HEK293 (cell line): Measurements from ENCODE around the gene SLC10A1.

Experiments
- CTCF ChIA-PET: fragments of 350-600 bp; formaldehyde crosslinking; extraction: SDS; loops from one replicate; lab custom pipeline; 2021; ENCODE audit warnings: antibody characterized with exemption; lab: Yijun Ruan, JAX
- POLR2A ChIA-PET: fragments of 300-600 bp; formaldehyde crosslinking; extraction: SDS; loops from one replicate; lab custom pipeline; 2020; ENCODE audit warnings: antibody characterized with exemption, inconsistent platforms; lab: Yijun Ruan, JAX
- H3K27ac ChIP-seq: fragments of 200-500 bp; sonication (Bioruptor generic); 2 replicates; pipeline ENCODE4 v1.5.1; 2014; ENCODE audit warnings: low read depth, low read length, control low read depth, inconsistent platforms; ENCODE audit errors: extremely low read depth
- H3K36me3 ChIP-seq, 2 experiments: fragments of 200-500 bp in 1 of 2; sonication (Bioruptor generic) in 1 of 2; 1 replicate in 1 of 2; 2 replicates in 1 of 2; pipeline ENCODE4 v1.5.1; 2014 to 2017; ENCODE audit warnings: inconsistent platforms in 2 of 2, low read length in 2 of 2; ENCODE audit not compliant: control insufficient read depth in 2 of 2, insufficient read depth in 1 of 2
- H3K4me1 ChIP-seq: fragments of 200-500 bp; sonication (Bioruptor generic); 2 replicates; pipeline ENCODE4 v1.5.1; 2014; ENCODE audit warnings: mild to moderate bottlenecking, low read length, inconsistent platforms; ENCODE audit not compliant: control insufficient read depth, insufficient read depth
- H3K4me3 ChIP-seq: 2 replicates; pipeline ENCODE4 v1.5.1; 2011; ENCODE audit warnings: low read depth, mild to moderate bottlenecking, control low read depth, low read length, moderate library complexity
- H3K9me3 ChIP-seq: fragments of 200-500 bp; sonication (Bioruptor generic); 2 replicates; pipeline ENCODE4 v1.5.1; 2014; ENCODE audit warnings: low read depth, low read length, inconsistent platforms; ENCODE audit not compliant: control insufficient read depth, insufficient read depth
- ATF2 ChIP-seq: fragments of 450-650 bp; formaldehyde crosslinking; IDR thresholded peaks from 2 replicates; pipeline ENCODE4 v1.5.1; 2016; ENCODE audit warnings: missing biosample characterization, missing genetic modification characterization, low read depth
- ELK4 ChIP-seq: IDR thresholded peaks from 2 replicates; pipeline ENCODE4 v1.6.1; 2011; ENCODE audit warnings: mild to moderate bottlenecking, low read depth, low read length, borderline replicate concordance
- KLF1 ChIP-seq: fragments of 450-650 bp; formaldehyde crosslinking; IDR thresholded peaks from 2 replicates; pipeline ENCODE4 v1.5.1; 2016; ENCODE audit warnings: missing biosample characterization, missing genetic modification characterization
- KLF16 ChIP-seq: fragments of 450-650 bp; formaldehyde crosslinking; IDR thresholded peaks from 2 replicates; pipeline ENCODE4 v1.5.1; 2017; ENCODE audit warnings: missing biosample characterization, missing genetic modification characterization
- KLF7 ChIP-seq: fragments of 450-650 bp; formaldehyde crosslinking; IDR thresholded peaks from 2 replicates; pipeline ENCODE4 v1.5.1; 2016; ENCODE audit warnings: missing biosample characterization, missing genetic modification characterization, borderline replicate concordance
- KLF8 ChIP-seq: fragments of 450-650 bp; formaldehyde crosslinking; IDR thresholded peaks from 2 replicates; pipeline ENCODE4 v1.5.1; 2016; ENCODE audit warnings: missing biosample characterization, missing genetic modification characterization
- OVOL3 ChIP-seq: fragments of 450-650 bp; formaldehyde crosslinking; IDR thresholded peaks from 2 replicates; pipeline ENCODE4 v1.5.1; 2016; ENCODE audit warnings: missing biosample characterization, missing genetic modification characterization
- SP2 ChIP-seq: fragments of 450-650 bp; formaldehyde crosslinking; IDR thresholded peaks from 2 replicates; pipeline ENCODE4 v1.5.1; 2016; ENCODE audit warnings: missing biosample characterization, missing genetic modification characterization
- SP3 ChIP-seq: fragments of 450-650 bp; formaldehyde crosslinking; IDR thresholded peaks from 2 replicates; pipeline ENCODE4 v1.5.1; 2016; ENCODE audit warnings: missing biosample characterization, missing genetic modification characterization
- SP7 ChIP-seq: fragments of 450-650 bp; formaldehyde crosslinking; IDR thresholded peaks from 2 replicates; pipeline ENCODE4 v1.5.1; 2016; ENCODE audit warnings: missing biosample characterization, missing genetic modification characterization
- YY2 ChIP-seq: fragments of 450-650 bp; formaldehyde crosslinking; IDR thresholded peaks from 2 replicates; pipeline ENCODE4 v1.5.1; 2016; ENCODE audit warnings: missing biosample characterization, missing genetic modification characterization
- ZBTB17 ChIP-seq: fragments of 450-650 bp; formaldehyde crosslinking; IDR thresholded peaks from 2 replicates; pipeline ENCODE4 v1.5.1; 2016; ENCODE audit warnings: missing biosample characterization, missing genetic modification characterization
- ZBTB21 ChIP-seq: fragments of 450-650 bp; formaldehyde crosslinking; IDR thresholded peaks from 2 replicates; pipeline ENCODE4 v1.5.1; 2017; ENCODE audit warnings: missing biosample characterization, missing genetic modification characterization
- ZEB2 ChIP-seq: fragments of 450-650 bp; formaldehyde crosslinking; IDR thresholded peaks from 2 replicates; pipeline ENCODE4 v1.5.1; 2016; ENCODE audit warnings: missing biosample characterization, missing genetic modification characterization
- ZFP37 ChIP-seq: fragments of 450-650 bp; formaldehyde crosslinking; IDR thresholded peaks from 2 replicates; pipeline ENCODE4 v1.5.1; 2016; ENCODE audit warnings: missing biosample characterization, missing genetic modification characterization
- ZNF133 ChIP-seq: fragments of 450-650 bp; formaldehyde crosslinking; IDR thresholded peaks from 2 replicates; pipeline ENCODE4 v1.5.1; 2016; ENCODE audit warnings: missing biosample characterization, missing genetic modification characterization
- ZNF214 ChIP-seq: fragments of 450-650 bp; formaldehyde crosslinking; IDR thresholded peaks from 2 replicates; pipeline ENCODE4 v1.5.1; 2017; ENCODE audit warnings: missing biosample characterization, mild to moderate bottlenecking, missing genetic modification characterization, borderline replicate concordance
- ZNF302 ChIP-seq: fragments of 450-650 bp; formaldehyde crosslinking; IDR thresholded peaks from 2 replicates; pipeline ENCODE4 v1.5.1; 2016; ENCODE audit warnings: missing biosample characterization, missing genetic modification characterization, low read depth
- ZNF335 ChIP-seq: fragments of 450-650 bp; formaldehyde crosslinking; conservative IDR thresholded peaks from 2 replicates; pipeline ENCODE4 v1.5.1; 2016; ENCODE audit warnings: missing biosample characterization, missing genetic modification characterization
- ZNF366 ChIP-seq: fragments of 450-650 bp; formaldehyde crosslinking; conservative IDR thresholded peaks from 2 replicates; pipeline ENCODE4 v1.5.1; 2016; ENCODE audit warnings: missing biosample characterization, missing genetic modification characterization
- ZNF423 ChIP-seq: fragments of 450-650 bp; formaldehyde crosslinking; IDR thresholded peaks from 2 replicates; pipeline ENCODE4 v1.5.1; 2016; ENCODE audit warnings: missing biosample characterization, missing genetic modification characterization
- ZNF501 ChIP-seq: fragments of 450-650 bp; formaldehyde crosslinking; IDR thresholded peaks from 2 replicates; pipeline ENCODE4 v1.5.1; 2016; ENCODE audit warnings: missing biosample characterization, missing genetic modification characterization
- ZNF529 ChIP-seq: fragments of 450-650 bp; formaldehyde crosslinking; IDR thresholded peaks from 2 replicates; pipeline ENCODE4 v1.5.1; 2017; ENCODE audit warnings: missing genetic modification characterization, missing biosample characterization; ENCODE audit not compliant: insufficient replicate concordance
- ZNF571 ChIP-seq: fragments of 450-650 bp; formaldehyde crosslinking; IDR thresholded peaks from 2 replicates; pipeline ENCODE4 v1.5.0; 2017; ENCODE audit warnings: missing biosample characterization, missing genetic modification characterization
- ZNF610 ChIP-seq: fragments of 450-650 bp; formaldehyde crosslinking; IDR thresholded peaks from 2 replicates; pipeline ENCODE4 v1.5.1; 2016; ENCODE audit warnings: missing biosample characterization, missing genetic modification characterization, borderline replicate concordance
- ZNF777 ChIP-seq: fragments of 450-650 bp; formaldehyde crosslinking; IDR thresholded peaks from 2 replicates; pipeline ENCODE4 v1.5.1; 2017; ENCODE audit warnings: missing biosample characterization, missing genetic modification characterization, borderline replicate concordance
- ZNF785 ChIP-seq: fragments of 450-650 bp; formaldehyde crosslinking; IDR thresholded peaks from 2 replicates; pipeline ENCODE4 v1.5.1; 2016; ENCODE audit warnings: missing biosample characterization, missing genetic modification characterization
- ZNF843 ChIP-seq: fragments of 450-650 bp; formaldehyde crosslinking; IDR thresholded peaks from 2 replicates; pipeline ENCODE4 v1.5.1; 2016; ENCODE audit warnings: missing biosample characterization, missing genetic modification characterization
- ZSCAN30 ChIP-seq: fragments of 450-650 bp; IDR thresholded peaks from 2 replicates; pipeline ENCODE4 v1.5.1; 2018; ENCODE audit warnings: missing biosample characterization, mild to moderate bottlenecking, missing genetic modification characterization, moderate library complexity
- TF ChIP-seq, protein P1 (sequence below): fragments of 450-650 bp; formaldehyde crosslinking; IDR thresholded peaks from 2 replicates; pipeline ENCODE4 v1.5.1; 2016; ENCODE audit warnings: missing biosample characterization, missing genetic modification characterization
- TF ChIP-seq, protein P2 (sequence below): fragments of 450-650 bp; formaldehyde crosslinking; IDR thresholded peaks from 2 replicates; pipeline ENCODE4 v1.5.1; 2016; ENCODE audit warnings: missing biosample characterization, missing genetic modification characterization, low read depth
- TF ChIP-seq, protein P3 (sequence below): fragments of 450-650 bp; formaldehyde crosslinking; IDR thresholded peaks from 2 replicates; pipeline ENCODE4 v1.5.1; 2017; ENCODE audit warnings: missing biosample characterization, missing genetic modification characterization

The SLC10A1 gene

DNA sequence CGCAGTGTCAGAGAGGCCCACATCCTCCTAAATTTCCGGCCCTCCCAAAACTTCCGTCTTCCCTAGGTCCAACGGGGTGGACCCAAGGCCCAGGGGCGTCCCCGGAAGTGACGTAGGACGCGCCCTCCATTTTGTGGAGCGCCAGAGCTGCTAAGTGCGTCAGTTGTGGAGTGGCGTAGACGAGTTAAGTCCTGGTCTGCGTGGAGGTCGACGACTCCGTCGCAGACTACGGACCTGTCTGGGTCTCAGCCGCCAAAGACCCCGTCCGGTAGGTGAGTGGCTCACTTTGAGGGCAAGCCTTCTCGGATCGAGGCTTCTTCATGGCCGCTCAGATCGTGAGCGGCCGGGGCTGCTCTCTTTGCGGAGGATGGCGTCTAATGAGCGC is 30.1 kb downstream of the SLC10A1 start, which contains the start of gene SRSF5:
TSS of gene SRSF5 (plus strand) at position 159 of the 385 bp plus-strand sequence. CDS start 1,015 bp downstream, outside the sequence.
- ChIA-PET POLR2A (interaction anchor here (0.5 to 1.8 kb wide), 20 partner anchors 10 to 450 kb away, joined by 3 to 9 read pairs (median 4); partner anchors contain the start of genes ERH, SLC10A1, SLC39A9 and SMOC1), CTCF (interaction anchor here (0.7 kb wide), 1 partner anchor 152 kb away, joined by 3 read pairs; no protein-coding TSS in a partner anchor)
- peaks cover 36 to 43% of the 10 kb centered on the region in 2 experiments for H3K36me3 ChIP-seq
- TF ChIP-seq ZNF571 (tag by site-specific recombination) (no peak), ZNF785 (no peak), ZNF335 (tag by site-specific recombination) (peak; percentile 52), ZNF501 (tag by site-specific recombination) (peak; percentile 68), ZNF423 (tag by site-specific recombination) (0 out of 2 replicates have a peak, but pooled peaks have one; percentile 8), ZNF777 (tag by site-specific recombination) (0 out of 2 replicates have a peak, but pooled peaks have one; percentile 20), ZNF366 (tag by site-specific recombination) (peak; percentile 51), ZNF133 (no peak), SP3 (tag by site-specific recombination) (peak; percentile 80), OVOL3 (0 out of 2 replicates have a peak, but pooled peaks have one; percentile 52), KLF1 (tag by site-specific recombination) (peak; percentile 59), ZNF610 (0 out of 2 replicates have a peak, but pooled peaks have one; percentile 66), ZNF843 (tag by site-specific recombination) (0 out of 2 replicates have a peak, but pooled peaks have one; percentile 43), ZNF529 (tag by site-specific recombination) (no peak), KLF7 (peak; percentile 18; the same call in 1 of the 2 replicates), KLF16 (tag by site-specific recombination) (peak; percentile 46; the same call in 1 of the 2 replicates), ZFP37 (peak; percentile 31; the same call in 1 of the 2 replicates), YY2 (tag by site-specific recombination) (peak; percentile 32; the same call in 1 of the 2 replicates), KLF8 (tag by site-specific recombination) (peak; percentile 87), ZSCAN30 (tag by site-specific recombination) (0 out of 2 replicates have a peak, but pooled peaks have one; percentile 34), ELK4 (0 out of 2 replicates have a peak, but pooled peaks have one; percentile 33), ZEB2 (peak; percentile 40; the same call in 1 of the 2 replicates), ZBTB21 (tag by site-specific recombination) (peak; percentile 88), ZBTB17 (peak; percentile 75), SP7 (peak; percentile 48; the same call in 1 of the 2 replicates), SP2 (tag by site-specific recombination) (peak; percentile 94), ZNF302 (tag by site-specific recombination) (no peak), ATF2 (tag by site-specific recombination) (peak; percentile 65), ZNF214 (tag by site-specific recombination) (no peak)
- TF ChIP-seq, protein P1, sequence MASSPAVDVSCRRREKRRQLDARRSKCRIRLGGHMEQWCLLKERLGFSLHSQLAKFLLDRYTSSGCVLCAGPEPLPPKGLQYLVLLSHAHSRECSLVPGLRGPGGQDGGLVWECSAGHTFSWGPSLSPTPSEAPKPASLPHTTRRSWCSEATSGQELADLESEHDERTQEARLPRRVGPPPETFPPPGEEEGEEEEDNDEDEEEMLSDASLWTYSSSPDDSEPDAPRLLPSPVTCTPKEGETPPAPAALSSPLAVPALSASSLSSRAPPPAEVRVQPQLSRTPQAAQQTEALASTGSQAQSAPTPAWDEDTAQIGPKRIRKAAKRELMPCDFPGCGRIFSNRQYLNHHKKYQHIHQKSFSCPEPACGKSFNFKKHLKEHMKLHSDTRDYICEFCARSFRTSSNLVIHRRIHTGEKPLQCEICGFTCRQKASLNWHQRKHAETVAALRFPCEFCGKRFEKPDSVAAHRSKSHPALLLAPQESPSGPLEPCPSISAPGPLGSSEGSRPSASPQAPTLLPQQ (tag by site-specific recombination): peak; percentile 47
- TF ChIP-seq, protein P2, sequence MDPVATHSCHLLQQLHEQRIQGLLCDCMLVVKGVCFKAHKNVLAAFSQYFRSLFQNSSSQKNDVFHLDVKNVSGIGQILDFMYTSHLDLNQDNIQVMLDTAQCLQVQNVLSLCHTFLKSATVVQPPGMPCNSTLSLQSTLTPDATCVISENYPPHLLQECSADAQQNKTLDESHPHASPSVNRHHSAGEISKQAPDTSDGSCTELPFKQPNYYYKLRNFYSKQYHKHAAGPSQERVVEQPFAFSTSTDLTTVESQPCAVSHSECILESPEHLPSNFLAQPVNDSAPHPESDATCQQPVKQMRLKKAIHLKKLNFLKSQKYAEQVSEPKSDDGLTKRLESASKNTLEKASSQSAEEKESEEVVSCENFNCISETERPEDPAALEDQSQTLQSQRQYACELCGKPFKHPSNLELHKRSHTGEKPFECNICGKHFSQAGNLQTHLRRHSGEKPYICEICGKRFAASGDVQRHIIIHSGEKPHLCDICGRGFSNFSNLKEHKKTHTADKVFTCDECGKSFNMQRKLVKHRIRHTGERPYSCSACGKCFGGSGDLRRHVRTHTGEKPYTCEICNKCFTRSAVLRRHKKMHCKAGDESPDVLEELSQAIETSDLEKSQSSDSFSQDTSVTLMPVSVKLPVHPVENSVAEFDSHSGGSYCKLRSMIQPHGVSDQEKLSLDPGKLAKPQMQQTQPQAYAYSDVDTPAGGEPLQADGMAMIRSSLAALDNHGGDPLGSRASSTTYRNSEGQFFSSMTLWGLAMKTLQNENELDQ (tag by site-specific recombination): no peak
- TF ChIP-seq, protein P3, sequence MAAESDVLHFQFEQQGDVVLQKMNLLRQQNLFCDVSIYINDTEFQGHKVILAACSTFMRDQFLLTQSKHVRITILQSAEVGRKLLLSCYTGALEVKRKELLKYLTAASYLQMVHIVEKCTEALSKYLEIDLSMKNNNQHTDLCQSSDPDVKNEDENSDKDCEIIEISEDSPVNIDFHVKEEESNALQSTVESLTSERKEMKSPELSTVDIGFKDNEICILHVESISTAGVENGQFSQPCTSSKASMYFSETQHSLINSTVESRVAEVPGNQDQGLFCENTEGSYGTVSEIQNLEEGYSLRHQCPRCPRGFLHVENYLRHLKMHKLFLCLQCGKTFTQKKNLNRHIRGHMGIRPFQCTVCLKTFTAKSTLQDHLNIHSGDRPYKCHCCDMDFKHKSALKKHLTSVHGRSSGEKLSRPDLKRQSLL (tag by site-specific recombination): no peak

More for the DNA sequence above, 30.1 kb downstream of the SLC10A1 start, which contains the start of gene SRSF5:
- Histone ChIP-seq H3K27ac (peak within 1 kb of the TSS; percentile 95), H3K4me1 (no peaks in the 10 kb centered on the region; the same call in 1 of the 2 replicates), H3K9me3 (no peaks in the 10 kb centered on the region), H3K4me3 (peak within 1 kb of the TSS; percentile 97)
